T-helper 1 cell treated with Interleukin-12 subunit alpha and Interleukin-12 subunit beta and Interleukin-4 antibody, amounts not matched to agents 30 ng/mL and 1 ng/mL, for 36 hours (primary cell): ENCODE data around the gene SPRR5. TPM values are rescaled to one million over a fixed set of nuclear protein-coding genes. Genes with fewer than 3 reads are reported as not detected.

Experiments
- intact Hi-C: fragments of 100-400 bp; cut with micrococcal nuclease; formaldehyde crosslinking; loops from one replicate; pipeline ENCODE4 v1.15.1; 2024
- total RNA-seq: library from RNA; stranded (reverse); gene quantifications from 2 replicates; pipeline ENCODE4 v1.2.3, GENCODE V29; 2022

SPRR5 gene, protein sequence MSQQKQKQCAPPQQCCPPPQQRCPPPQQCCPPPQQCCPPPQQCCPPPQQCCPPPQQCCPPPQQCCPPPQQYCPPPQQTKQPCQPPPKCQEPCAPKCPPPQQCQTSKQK
- not detected in 2 replicates for total RNA-seq

DNA sequence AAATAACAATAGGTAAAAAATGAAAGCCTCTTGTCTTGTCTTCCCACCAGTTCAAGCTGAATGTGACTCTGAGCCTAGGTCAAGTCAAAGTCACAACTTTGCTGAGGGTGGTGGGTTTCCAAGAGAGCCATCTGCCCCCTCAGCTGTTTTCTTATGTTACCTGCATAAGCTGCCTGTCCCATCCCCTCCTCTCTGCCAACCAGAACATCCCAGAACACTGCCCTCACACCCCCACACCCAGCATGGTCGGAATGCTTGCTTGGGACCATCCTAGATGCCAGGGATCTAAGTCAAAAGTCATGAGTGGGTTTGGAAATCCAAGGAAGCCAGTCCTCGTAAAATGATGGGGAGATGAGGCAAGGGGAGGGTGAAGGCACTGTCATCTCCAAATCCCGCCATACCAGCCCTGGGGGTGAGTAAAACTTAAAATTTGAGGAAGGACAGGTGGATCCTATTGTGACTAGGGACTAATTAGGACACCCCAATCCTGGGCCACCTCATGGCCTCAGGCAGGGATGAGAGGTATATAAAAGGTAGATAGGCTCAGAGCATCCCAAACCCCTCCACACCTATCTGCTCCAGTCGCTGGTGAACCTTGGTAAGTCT is at the start of gene SPRR5:
SPRR5 (plus strand) TSS at position 556 of the 606 bp plus-strand sequence. CDS start 1,349 bp downstream, outside the sequence.
- intact Hi-C loops = no loop called here

DNA sequence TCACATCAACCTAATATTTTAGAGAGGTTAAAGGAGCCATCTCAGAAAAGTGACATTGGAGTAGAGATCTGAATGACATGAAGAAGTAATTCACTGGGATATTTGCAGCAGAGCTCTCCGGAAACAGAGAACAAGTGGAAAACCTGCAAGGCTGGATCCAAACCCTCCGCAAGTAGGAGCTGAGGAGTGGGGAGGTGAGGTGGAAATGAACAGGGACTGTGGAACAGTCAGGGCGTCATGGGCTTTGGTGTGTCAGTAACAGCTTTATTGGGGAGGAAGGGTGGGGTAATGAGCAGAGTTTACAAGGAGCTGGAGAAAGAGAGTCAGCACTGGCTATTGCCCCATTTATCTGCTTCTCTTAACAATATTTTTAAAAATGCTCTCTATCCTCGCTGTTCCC is 48.0 kb upstream of the SPRR5 start:
- intact Hi-C loops = no loop called here

DNA sequence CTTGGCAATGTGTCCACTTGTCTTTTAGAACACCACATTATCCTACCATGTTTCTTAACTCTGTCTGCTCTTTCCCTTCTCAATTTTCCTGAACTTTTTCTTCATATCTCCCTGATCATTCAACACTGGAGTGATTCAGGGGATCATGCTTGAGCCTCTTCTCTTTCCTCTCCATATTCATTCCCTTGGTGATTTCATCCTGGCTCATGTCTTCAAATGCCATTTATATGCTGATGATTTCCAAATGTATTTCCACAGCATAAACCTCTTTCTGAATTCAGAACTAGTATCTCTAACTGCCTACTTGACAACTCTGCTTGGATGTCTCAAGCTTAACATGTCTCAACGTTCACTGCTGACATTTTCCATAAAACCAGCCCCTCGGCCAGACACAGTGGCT is 47.1 kb upstream of the SPRR5 start:
- intact Hi-C loops = no loop called here

DNA sequence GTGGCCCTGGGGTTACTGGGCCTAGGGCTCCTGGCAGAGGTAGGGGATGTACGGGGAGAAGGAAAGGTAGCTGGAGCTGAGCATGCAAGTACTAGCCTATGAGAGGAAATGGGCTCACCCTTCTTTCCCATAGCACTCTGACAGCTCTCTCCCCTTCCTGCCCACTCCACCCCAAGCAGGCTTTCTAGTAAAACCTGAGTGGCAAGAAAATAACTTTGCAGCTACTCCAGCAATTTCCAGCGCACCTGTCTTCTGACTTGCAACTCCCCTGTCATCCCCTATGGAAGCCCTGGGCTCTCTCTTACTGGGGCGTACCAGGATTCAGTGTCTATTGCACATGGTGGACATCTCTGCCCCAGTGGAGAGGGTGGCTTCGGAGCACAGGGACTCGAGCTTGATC is 45.4 kb upstream of the SPRR5 start:
- intact Hi-C loops = no loop called here

DNA sequence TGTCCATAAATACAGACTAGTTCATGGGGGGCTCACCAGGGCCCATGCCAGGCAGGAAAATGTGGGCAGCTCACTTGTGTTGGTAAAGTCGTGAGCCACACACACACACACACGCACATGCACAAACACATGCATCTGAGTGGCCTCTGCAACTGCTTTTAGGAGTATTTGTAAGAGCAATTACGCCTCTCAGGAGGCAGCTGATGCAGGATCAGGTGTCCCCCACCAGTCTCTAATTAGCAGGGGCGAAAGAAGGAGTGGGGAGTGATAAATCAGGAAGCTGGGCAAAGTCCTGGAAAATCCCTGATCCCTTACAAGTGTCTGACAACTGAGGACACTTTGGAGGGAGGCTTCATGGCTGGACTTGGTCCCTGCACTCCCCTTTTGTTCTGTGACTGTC is 44.4 kb upstream of the SPRR5 start:
- intact Hi-C loops = no loop called here

DNA sequence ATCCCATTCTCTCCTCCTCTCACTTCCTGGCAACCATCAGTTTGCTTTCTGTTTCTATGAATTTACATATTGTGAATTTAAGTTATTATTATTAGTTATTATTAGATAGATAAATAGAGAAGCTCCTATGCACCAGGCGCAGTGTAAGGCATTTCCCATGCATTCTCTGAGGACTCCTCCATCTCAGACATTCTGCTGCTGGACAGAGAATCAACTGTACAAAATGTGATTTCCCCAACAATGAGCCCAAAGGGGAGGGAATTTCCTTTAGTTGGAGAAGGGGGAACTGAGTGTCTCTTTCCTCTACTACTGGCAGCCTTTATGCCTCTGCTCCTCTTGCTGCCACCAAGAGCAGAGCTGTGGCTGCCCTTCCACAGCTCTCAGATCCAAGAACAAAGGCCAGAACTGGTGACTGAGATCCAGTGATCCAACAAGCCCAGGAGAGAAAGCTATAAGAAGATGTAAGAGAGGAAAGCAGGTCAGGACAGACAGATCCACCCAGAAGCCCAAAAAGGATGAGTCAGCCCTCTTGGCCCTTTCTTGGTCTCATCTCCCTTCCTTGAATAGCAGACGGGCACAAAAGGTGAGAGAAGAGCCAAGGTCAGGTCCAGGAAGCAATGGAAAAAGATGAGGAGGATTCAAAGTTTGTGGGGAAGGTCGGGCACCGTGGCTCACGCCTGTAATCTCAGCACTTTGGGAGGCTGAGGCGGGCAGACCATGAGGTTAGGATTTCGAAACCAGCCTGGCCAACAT is 42.1 kb upstream of the SPRR5 start:
- intact Hi-C loops = no loop called here

DNA sequence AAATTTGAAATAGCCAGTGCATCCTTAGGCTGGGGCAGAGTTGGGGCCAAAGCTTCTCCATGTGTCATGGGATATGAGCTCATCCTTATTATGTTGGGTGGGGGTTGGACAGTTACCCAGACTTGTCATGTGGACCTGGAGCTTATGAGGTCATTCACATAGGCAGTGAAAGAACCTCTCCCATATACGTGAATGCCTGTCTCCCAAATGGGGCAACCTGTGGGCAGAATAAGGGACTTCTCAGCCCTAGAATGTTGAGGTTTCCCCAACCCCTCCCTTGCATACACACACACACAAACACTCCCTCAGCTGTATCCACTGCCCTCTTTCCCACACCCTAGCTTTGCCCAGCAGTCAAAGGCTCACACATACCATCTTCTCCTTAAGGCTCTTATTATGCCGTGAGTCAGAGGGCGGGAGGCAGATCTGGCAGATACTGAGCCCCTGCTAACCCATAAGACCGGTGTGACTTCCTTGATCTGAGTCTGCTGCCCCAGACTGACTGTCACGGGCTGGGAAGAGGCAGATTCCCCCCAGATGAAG is 40.9 kb upstream of the SPRR5 start:
- intact Hi-C loops = no loop called here

DNA sequence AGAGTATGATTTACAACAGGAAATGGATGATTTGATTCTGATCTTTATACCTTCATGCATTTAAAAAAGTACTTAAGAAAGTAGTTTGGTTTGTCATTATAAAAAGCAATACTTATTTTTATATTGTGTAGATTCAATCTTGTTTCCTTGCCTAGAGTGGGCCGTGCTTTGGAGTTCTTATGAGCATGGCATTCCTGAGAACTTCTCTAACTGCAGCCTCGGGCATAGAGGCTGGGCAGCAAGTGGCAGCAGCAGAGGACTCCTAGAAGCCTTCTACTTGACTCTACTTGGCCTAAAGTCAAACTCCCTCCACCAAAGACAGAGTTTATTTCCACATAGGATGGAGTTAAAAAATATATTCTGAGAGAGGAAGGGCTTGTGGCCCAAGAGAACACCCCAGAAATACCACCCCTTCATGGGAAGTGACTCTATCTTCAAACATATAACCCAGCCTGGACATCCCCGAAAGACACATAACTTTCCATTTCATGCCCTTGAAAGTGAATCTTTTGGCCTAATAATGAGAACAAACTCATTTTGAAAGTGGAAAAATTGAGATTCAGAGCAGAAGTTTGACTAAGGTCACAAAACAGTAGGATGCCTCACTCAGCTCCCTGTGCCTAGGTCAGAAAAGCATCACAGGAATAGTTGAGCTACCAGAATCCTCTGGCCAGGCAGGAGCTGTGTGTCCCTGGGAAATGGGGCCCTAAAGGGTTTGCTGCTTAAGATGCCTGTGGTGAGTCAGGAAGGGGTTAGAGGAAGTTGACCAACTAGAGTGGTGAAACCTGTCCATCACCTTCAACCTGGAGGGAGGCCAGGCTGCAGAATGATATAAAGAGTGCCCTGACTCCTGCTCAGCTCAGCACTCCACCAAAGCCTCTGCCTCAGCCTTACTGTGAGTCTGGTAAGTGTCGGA is 39.1 kb upstream of the SPRR5 start, which contains the start of gene IVL:
IVL (plus strand) TSS at position 861 of the 916 bp plus-strand sequence. CDS start 1,252 bp downstream, outside the sequence.
- intact Hi-C loops = no loop called here

DNA sequence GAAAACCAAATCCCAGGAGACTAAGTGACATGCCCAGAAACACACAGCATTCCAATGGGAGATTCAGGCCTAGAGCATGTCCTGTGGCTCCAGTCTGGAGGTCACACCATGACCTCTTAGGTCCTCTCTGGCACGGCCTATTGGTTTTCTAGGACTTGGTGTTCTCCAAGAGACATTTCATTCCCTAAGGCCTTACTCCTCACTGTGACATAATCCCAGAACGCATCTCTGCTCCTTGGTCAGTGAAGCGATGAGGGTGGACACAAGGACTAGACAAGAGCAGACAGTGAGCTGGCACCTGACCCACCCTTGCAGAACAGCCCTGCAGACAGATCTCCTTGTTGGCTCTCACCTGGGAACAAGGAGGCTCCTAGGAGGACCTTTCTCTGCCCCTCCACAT is 37.8 kb upstream of the SPRR5 start:
- intact Hi-C loops = no loop called here

DNA sequence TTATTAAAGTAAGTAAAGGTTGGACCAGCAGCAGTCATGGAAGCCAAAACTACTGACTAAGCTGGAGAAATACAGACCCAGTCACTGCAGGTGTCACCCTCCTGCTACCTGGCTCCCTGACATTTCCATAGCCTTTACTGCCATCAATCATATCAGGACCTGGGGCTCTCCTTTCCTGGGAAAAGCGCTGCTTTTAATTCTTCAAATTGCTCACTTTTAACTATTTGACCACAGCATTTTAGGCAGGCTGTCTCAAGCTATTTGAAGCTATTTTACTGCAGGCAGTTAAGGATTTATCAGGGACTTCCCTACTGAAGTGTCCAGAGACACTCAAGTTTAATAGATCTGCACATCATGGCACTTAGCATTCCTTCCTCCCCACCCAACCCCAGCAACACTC is 34.5 kb upstream of the SPRR5 start:
- intact Hi-C loops = no loop called here

DNA sequence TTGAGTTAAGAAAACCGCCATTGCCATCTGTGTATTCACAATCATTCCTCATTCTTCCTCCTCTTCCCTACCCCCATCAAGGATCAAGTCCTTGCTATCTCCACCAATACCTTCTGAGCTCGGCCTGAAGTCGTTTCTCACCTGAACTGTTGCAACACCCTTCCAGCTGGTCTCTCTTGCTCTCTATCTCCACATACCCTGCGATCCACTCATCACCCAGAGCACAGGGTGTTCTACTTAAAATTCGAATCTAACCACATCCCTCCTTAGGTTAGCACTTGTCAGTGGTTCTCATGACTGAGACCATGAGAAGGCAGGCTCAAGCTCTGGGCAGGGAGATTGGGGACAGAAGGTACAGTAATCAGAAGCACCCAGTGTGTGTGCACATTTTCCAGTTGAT is 34.1 kb upstream of the SPRR5 start:
- intact Hi-C loops = no loop called here

DNA sequence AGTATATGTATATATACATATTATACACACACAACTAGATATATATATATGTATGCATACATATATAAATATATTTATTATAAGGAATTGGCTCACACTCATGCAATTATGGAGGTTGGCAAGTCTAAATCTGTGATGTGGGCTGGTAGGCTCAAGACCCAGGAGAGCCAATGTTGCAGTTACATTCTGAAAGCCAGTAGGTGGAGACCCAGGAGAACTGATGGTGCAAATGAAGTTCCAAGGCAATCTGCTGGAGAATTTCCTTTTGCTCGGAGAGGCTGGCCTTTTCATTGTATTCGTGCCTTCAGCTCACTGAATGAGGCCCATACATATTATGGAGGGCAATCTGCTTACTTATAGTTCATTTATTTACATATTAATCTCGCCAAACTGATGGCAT is 29.2 kb upstream of the SPRR5 start:
- intact Hi-C loops = no loop called here

DNA sequence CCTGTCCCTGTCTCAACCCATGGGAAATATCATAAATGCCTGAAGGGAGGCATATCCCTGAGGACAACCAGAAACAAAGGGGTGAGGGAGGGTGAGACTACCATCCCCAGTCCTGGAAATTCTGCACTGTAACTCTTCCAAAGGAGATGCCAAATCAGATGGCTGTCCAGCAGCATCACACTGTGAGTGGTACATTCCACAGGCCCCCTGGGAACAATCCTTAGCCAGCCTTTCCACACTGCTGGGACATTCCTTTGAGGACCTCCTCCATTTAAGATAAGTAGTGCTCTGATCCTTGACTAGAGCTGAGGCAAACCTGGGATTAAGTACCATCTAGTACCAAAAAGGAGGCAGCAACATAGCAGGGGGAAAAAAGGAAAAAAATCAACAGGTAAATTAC is 27.9 kb upstream of the SPRR5 start:
- intact Hi-C loops = no loop called here

DNA sequence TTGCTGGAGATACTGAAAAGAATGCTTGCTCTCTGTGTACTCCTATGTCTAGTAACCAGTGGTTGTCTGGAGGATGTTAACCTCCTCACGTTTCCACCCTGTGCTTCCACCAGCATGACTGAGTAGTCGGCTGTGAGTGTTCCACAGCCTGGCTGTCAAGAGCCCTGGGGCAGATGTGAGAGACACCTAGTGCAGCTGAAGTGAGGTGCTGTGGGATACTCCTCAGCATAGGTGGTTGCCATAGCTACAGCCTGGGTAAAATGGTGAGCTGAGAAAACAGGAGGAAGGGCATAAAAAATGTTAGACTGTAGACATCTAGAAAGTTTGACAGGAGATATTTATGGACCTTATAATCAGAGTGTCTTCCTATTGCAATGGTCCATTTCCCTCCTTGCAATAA is 22.8 kb upstream of the SPRR5 start:
- intact Hi-C loops = no loop called here

DNA sequence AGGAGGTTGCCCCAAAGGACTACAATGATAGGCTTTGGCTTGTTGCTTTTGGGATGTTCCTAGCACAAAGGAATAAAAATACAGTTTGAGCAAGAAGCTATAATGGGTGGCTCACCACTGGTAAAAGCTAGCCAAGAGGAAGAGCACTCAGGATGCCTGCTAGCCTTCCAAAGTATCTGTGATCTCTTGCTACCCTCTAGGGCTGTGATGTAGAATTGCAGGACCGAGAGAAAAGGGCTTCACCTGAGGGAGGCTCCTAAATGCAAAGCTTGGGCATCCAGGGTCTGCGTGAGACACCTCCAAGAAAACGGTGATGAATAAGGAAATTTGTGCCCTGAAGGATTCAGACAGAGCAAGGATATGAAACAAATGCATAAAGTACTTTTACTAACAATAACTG is 20.9 kb upstream of the SPRR5 start:
- intact Hi-C loops = loop anchor here (1.0 kb wide), 1 partner anchor 272 kb away; no protein-coding TSS in a partner anchor

DNA sequence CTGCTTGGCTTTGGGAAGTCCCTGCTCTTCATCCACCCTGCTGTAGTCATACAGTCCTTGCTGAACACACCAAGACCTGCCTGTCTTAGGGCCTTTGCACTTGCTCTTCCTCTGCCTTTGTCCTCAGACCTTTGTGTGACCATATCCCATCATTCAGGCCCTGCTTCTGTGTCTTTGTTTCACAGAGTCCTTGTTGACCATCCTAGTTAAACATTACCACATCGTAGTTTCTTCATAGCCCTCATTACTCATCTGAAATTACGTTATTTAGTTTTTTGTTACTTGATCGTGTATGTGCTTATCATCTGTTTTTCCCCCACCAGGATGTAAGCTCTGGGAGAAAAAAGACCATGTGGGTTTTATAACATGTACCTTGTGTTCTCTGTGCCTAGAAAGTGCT is 18.3 kb upstream of the SPRR5 start:
- intact Hi-C loops = no loop called here

DNA sequence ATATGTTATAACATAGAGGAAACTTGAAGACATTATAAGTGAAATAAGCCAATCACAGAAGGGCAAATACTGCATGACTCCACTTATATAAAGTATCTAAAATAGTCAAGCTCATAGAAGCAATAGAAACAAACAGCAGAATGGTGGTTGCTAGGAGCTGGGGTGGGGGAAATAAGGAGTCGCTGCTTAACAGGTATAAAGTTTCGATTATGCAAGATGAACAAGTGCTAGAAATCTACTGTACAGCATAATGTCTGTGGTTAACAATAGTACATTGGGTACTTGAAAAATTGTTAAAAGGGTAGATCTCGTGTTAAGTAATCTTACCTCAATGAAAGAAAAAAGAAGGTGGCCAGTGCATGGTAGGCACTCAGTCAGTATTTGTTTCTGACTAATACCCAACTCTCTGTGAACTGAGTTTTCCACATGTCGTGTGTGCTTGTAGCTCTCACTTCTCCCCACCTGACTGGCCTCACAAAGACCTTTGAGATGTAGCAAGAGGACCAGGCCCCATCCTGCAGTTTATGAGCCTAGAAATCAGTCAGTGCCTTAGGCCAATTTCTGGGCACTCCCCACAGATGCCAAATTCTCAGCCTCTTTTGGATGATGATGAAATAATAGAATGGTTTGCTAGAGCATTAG is 14.7 kb upstream of the SPRR5 start:
- intact Hi-C loops = no loop called here

DNA sequence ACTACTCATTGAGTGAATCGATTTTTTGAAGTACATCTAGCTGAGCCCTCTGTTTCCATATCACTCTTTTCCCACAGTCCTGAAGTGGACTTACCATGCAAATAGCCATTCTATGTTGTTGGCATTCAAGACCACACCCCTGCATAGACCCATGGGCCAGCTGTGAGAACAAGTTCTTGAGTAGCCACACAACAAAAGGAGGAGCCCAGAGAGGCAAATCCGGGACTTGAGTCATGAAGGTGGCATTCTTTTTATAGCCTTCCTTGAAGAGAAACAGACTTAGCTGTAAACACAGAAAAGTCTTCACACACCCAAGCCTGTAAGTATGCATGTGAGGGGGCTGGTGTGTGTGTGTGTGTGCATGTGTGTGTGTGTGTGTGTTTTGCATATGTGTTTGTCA is 13.8 kb upstream of the SPRR5 start:
- intact Hi-C loops = no loop called here

DNA sequence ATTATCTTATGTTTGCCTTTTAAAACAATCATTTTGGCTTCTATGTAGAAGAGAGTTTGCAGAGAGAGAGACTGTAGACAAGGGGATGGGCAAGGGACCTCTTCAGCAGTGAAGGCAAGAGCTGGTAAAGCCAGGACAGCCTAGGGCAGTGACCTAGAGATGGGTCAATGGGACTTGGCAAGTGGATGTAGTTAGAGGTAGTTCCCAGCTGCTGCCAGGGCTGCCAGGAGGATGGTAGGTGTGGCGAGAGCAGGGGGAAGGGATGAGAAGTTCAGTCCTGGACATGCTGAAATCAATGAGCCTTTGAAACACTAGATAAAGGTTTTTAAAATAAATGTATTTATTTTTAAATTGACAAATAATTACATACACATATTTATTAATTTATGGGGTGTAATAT is 6.4 kb upstream of the SPRR5 start:
- intact Hi-C loops = no loop called here

DNA sequence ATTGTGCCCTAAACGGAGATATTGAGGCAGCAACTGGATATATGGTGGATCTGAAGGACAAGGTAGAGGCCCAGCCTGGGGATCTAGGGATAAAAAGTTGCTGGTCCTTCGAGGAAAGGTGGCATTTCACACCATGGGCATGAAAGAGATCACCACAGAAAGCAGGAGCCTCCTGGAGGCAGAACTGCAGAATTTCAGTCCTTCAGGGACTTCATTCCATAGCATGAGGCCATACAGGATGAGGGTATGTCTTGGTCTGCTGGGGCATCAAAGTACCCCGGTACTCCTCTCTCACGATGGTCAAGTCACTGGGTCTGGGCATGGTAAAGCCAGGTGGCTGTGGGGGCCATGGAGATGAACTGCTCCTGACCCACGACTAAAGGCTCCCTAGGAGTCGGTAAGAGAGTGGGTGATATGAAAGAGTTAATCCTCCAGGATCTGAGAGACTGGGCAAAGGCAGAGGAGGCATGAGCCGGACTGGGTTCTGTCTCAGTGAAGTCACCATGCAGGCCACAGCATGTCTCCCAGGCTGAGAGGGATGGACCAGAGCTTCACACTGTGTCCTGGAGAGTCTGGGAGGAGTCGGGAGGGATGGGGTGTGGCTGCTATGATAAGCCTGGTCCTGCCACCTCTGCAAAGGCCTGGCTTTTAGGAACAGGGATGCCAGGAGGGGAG is 5.8 kb upstream of the SPRR5 start:
- intact Hi-C loops = no loop called here
